Natural killer cell (primary cell): ENCODE data around the gene P3H3. TPM values are rescaled to one million over a fixed set of nuclear protein-coding genes. Genes with fewer than 3 reads are reported as not detected.

Experiments
- ATAC-seq, 3 donors: fragments of 150-1000 bp in 2 of 3; fragments of 200-7000 bp in 1 of 3; cut with Tn5 transposase; 1 replicate in 1 of 3; 2 replicates in 2 of 3; pipeline ENCODE4 v1.10.0; 2021; ENCODE audit warnings: mild to moderate bottlenecking in 2 of 3, moderate library complexity in 2 of 3
- DNase-seq, 2 donors: peaks; one replicate each; pipeline versions ENCODE4 v3.0.0 to v3.0.0-alpha.2; 2013 to 2021; ENCODE audit warnings: mixed read lengths in 1 of 2
- H3K27ac ChIP-seq: one replicate; pipeline ENCODE4 v1.5.1; 2013; ENCODE audit warnings: mild to moderate bottlenecking, low read length
- H3K27me3 ChIP-seq: one replicate; pipeline ENCODE4 v1.6.1; 2013; ENCODE audit warnings: low read length; ENCODE audit not compliant: control insufficient read depth, insufficient read depth
- H3K36me3 ChIP-seq: one replicate; pipeline ENCODE4 v1.6.1; 2013; ENCODE audit warnings: low read length; ENCODE audit not compliant: control insufficient read depth, insufficient read depth
- H3K4me1 ChIP-seq: one replicate; pipeline ENCODE4 v1.6.1; 2013; ENCODE audit warnings: low read length; ENCODE audit not compliant: control insufficient read depth, insufficient read depth
- H3K4me3 ChIP-seq: one replicate; pipeline ENCODE4 v1.5.1; 2013; ENCODE audit warnings: low read length
- H3K9me3 ChIP-seq: one replicate; pipeline ENCODE4 v1.6.1; 2013; ENCODE audit warnings: low read length; ENCODE audit not compliant: control insufficient read depth, insufficient read depth
- H3K27ac Mint-ChIP-seq, 2 donors: one replicate each; pipeline ENCODE4 v1.8.0; 2022; ENCODE audit warnings: mild to moderate bottlenecking in 2 of 2, mixed read lengths in 2 of 2, moderate library complexity in 1 of 2
- H3K27me3 Mint-ChIP-seq, 2 donors: one replicate each; pipeline ENCODE4 v1.8.0; 2022; ENCODE audit warnings: low read depth in 2 of 2, mixed read lengths in 2 of 2
- H3K36me3 Mint-ChIP-seq: one replicate; pipeline ENCODE4 v1.8.0; 2022; ENCODE audit warnings: mixed read lengths
- H3K4me1 Mint-ChIP-seq, 2 donors: one replicate each; pipeline ENCODE4 v1.8.0; 2022; ENCODE audit warnings: mixed read lengths in 2 of 2
- H3K4me3 Mint-ChIP-seq: one replicate; pipeline ENCODE4 v1.8.0; 2022; ENCODE audit warnings: mild to moderate bottlenecking, moderate library complexity, mixed read lengths
- H3K9me3 Mint-ChIP-seq, 2 donors: one replicate each; pipeline ENCODE4 v1.8.0; 2022; ENCODE audit warnings: mixed read lengths in 2 of 2
- WGBS: methylation state at CpG from one replicate; pipeline ENCODE4 v1.1.7; 2013; ENCODE audit warnings: missing lambda C conversion rate; ENCODE audit not compliant: insufficient coverage; 5-methylcytosine and 5-hydroxymethylcytosine counted together
- intact Hi-C: fragments of 100-400 bp; cut with micrococcal nuclease; formaldehyde crosslinking; loops from one replicate; pipeline ENCODE4 v1.14.2; 2022
- total RNA-seq, 4 donors: library from RNA; stranded (reverse); fragments of 120-200 nt in 1 of 4; gene quantifications; one replicate each; pipeline versions ENCODE4 v1.2.3 to v1.2.4, GENCODE V29; 2013 to 2022
- TF ChIP-seq, protein P1 (sequence below): fragments of 200-600 bp; IDR thresholded peaks from one replicate; pipeline ENCODE4 v1.8.0; 2022; ENCODE audit warnings: antibody characterized with exemption

Gene P3H3, protein sequence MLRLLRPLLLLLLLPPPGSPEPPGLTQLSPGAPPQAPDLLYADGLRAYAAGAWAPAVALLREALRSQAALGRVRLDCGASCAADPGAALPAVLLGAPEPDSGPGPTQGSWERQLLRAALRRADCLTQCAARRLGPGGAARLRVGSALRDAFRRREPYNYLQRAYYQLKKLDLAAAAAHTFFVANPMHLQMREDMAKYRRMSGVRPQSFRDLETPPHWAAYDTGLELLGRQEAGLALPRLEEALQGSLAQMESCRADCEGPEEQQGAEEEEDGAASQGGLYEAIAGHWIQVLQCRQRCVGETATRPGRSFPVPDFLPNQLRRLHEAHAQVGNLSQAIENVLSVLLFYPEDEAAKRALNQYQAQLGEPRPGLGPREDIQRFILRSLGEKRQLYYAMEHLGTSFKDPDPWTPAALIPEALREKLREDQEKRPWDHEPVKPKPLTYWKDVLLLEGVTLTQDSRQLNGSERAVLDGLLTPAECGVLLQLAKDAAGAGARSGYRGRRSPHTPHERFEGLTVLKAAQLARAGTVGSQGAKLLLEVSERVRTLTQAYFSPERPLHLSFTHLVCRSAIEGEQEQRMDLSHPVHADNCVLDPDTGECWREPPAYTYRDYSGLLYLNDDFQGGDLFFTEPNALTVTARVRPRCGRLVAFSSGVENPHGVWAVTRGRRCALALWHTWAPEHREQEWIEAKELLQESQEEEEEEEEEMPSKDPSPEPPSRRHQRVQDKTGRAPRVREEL
- total RNA-seq = 1 to 10 TPM in 1 of 3 donors, under 1 TPM in 1, not detected in 1; 0.72 to 1.8 TPM
- total RNA-seq (2013) = 1.1 TPM

DNA sequence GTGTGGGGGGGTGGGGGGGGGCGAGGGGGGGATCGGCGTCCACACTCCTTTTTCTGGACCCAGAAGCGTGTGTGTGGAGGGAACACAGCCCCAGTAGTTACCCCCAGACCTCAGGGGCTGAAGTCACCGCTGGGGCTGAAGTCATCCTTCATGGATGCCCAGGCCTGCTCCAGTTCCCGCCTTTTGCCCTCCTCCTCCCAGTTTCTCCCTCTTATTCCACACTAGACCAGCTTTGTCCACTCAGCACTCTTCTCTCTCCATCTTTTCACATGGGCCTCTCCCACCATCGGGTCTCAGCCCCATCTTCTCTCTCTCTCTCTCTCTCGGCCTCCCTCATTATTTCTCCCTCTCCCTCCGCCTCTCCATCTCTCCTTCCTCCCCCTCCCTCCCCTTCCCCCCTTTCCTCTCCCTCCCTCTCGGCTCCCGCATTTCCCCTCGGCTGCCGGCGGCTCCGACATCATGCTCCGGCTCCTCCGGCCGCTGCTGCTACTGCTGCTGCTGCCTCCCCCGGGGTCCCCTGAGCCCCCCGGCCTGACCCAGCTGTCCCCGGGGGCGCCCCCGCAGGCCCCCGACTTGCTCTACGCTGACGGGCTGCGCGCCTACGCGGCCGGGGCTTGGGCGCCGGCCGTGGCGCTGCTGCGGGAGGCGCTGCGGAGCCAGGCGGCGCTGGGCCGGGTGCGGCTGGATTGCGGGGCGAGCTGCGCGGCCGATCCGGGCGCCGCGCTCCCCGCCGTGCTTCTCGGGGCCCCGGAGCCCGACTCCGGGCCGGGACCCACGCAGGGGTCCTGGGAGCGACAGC lies at the start of gene P3H3:
P3H3 (plus strand) TSS at position 426 of the 799 bp plus-strand sequence; CDS start at position 460, 34 bp downstream.
- Mint-ChIP-seq H3K4me1 (peaks cover 20 to 33% of the 10 kb centered on the region in 2 donors), H3K27me3 (peaks cover 65 to 66% of the 10 kb centered on the region in 2 donors), H3K9me3 (no peaks in the 10 kb centered on the region), H3K36me3 (no peaks in the 10 kb centered on the region), H3K4me3 (peak within 1 kb of the TSS; percentile 94), H3K27ac (peak within 1 kb of the TSS in 1 of 2 donors; percentile 73)
- under 1% methylated on average over 57 of the region's 60 CpGs for whole genome bisulfite sequencing
- peak in 1 of 2 donors; percentile 61 for DNase-seq
- Histone ChIP-seq H3K9me3 (no peaks in the 10 kb centered on the region), H3K27ac (no peak within 1 kb of the TSS), H3K27me3 (peaks cover 44% of the 10 kb centered on the region), H3K36me3 (no peaks in the 10 kb centered on the region), H3K4me1 (peaks cover 22% of the 10 kb centered on the region), H3K4me3 (peak within 1 kb of the TSS; percentile 46)
- TF ChIP-seq, protein P1, sequence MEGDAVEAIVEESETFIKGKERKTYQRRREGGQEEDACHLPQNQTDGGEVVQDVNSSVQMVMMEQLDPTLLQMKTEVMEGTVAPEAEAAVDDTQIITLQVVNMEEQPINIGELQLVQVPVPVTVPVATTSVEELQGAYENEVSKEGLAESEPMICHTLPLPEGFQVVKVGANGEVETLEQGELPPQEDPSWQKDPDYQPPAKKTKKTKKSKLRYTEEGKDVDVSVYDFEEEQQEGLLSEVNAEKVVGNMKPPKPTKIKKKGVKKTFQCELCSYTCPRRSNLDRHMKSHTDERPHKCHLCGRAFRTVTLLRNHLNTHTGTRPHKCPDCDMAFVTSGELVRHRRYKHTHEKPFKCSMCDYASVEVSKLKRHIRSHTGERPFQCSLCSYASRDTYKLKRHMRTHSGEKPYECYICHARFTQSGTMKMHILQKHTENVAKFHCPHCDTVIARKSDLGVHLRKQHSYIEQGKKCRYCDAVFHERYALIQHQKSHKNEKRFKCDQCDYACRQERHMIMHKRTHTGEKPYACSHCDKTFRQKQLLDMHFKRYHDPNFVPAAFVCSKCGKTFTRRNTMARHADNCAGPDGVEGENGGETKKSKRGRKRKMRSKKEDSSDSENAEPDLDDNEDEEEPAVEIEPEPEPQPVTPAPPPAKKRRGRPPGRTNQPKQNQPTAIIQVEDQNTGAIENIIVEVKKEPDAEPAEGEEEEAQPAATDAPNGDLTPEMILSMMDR = no peak
- intact Hi-C loops = loop anchor here (5.0 kb wide), 1 partner anchor 76 kb away; the partner anchor contains the start of gene MLF2
- peak; percentile 37 to 54 (median 49) for ATAC-seq

- ATAC-seq = peak; percentile 93 to 99 (median 97)
- Histone ChIP-seq H3K4me1 (peaks cover 34% of the 10 kb centered on the region), H3K4me3 (peak overlapping the region; percentile 38), H3K27ac (peak overlapping the region; percentile 28), H3K36me3 (no peaks in the 10 kb centered on the region), H3K9me3 (no peaks in the 10 kb centered on the region), H3K27me3 (peaks cover 17% of the 10 kb centered on the region)
- Mint-ChIP-seq H3K4me3 (peak overlapping the region; percentile 89), H3K27ac (peak overlapping the region; percentile 24 to 67), H3K27me3 (peaks cover 45 to 48% of the 10 kb centered on the region in 2 donors), H3K9me3 (no peaks in the 10 kb centered on the region), H3K4me1 (peaks cover 13 to 21% of the 10 kb centered on the region in 2 donors), H3K36me3 (no peaks in the 10 kb centered on the region)
- TF ChIP-seq, protein P1 = peak; percentile 93
- 6% methylated on average over 32 of the region's 35 CpGs for WGBS
- intact Hi-C loops = loop anchor here (1.0 to 2.0 kb wide), 4 partner anchors 26 to 224 kb away; partner anchors contain the start of gene MLF2
- peak; percentile 79 to 94 for DNase-seq
Measured at GRCh38 chr12:6778574-6779550, 49.3 kb upstream of the P3H3 start.
